Measurements from ENCODE around the gene PDE10A.

PDE10A gene

DNA sequence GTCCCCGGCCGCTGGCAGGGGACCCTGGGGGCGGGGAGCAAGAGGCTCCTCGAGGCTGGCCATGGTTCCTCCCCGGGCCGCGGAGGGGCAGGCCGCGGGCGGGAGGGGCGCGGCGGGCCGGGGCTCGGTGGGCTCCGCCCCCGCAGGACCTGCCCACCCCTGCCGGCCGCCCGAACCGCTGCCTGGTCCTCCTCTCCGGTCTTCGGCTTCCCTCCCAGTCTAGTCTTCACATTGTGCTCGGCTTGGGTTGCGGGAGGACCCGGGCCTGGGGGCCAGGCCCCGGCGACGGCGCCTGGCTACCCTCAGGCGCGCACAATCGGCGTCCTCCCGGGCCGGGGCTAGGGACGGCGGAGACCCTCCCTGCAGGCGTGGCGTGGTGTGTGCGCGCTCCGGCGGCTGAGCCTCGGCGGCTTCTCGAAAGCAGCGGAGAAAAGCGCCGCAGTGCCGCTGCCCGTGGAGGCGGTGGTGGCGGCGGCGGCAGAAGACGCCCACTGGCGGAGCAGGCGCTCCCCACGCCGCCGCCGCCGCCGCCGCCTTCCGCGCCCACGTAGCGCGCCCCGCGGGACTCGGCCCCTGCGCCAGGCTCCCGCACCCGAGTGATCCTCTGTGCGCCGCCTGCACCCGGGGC is at the start of gene PDE10A:
TSS of gene PDE10A (minus strand) at position 493 of the 628 bp plus-strand sequence. CDS start at position 63, 430 bp downstream.
- no peak for DNase-seq (ENCODE audit: low read depth)

DNA sequence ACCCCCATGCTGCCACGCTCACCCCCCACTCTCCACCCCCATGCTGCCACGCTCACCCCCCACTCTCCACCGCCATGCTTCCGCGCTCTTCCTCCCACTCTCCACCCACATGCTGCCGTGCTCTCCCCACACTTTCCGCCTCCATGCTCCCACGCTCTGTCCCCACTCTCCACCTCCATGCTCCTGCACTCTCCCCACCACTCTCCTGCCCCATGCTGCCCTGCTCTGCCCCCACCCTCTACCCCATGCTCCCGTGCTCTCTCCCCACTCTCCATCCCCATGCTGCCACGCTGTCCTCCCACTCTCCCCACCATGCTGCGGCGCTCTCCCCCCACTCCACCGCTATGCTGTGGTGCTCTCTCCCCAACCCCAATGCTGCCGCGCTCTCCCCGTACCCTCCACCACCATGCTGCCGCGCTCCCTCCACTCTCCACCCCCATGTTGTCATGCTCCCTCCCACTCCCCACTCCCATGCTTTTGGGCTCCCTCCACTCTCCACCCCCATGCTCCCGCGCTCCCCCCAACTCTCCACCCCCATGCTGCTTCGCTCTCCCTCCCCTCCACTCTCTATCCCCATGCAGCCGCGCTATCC is 46.0 kb upstream of the PDE10A start:
- DNase-seq (ENCODE audit: low read depth), result no peak

- DNase-seq (ENCODE audit: low read depth), result no peak
Observed at GRCh38 chr6:165707067-165707853, 44.2 kb upstream of the PDE10A start.

DNA sequence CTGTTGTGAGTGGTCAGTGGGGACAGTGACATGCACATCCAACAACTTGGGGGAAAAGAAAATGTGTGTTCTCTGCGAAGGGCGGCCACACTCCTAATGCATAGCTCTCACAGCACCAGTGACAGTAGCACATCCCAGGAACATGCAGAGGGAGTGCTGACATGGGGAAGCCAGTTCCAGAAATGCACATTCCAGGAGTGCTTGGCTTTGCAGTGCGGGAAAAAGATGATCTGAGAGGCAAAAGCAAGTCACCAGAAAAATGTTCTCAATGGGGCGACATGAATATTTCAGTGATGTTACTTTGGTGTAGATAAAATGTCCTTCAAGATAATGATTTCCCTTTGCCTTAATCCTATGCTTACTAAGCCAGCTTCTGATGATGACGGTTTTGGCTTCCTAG is 42.9 kb upstream of the PDE10A start:
- no peak for DNase-seq (ENCODE audit: low read depth)

DNA sequence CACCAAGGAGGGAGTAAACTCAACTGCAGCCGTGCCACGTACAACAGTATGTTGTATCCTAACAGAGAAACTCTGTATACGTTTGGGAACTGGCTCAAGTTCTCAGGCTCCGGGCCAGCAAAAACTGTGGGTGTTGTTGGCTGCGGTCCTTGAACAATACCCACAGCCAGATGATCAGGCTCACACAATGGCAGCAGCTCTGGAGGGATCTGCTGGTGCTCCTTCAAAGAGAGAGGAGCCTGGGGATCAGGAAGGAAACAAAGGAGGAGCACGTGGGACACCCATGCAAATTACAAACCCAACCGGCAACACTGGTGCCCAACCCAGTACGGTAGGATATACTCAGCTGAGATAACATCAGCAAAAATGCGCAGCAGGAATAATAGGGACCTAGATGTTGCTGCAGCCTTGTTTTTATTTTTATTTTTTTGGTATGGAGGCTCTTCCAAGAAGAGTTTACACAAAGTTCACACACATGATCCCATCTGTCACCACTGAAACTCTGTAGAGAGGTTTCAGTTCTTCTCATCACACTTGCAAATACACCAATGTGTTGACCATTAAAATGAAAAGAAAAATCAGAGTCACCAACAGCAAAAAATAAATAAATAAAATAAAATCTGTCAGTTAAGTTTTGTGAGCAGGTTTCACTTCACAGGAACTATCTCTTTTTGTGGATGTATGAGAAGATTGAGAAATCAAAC is 41.2 kb upstream of the PDE10A start:
- DNase-seq (ENCODE audit: low read depth), result no peak

- DNase-seq (ENCODE audit: low read depth), result no peak
Observed at GRCh38 chr6:165702669-165703068, 39.6 kb upstream of the PDE10A start.

- no peak for DNase-seq (ENCODE audit: low read depth)
Observed at GRCh38 chr6:165701564-165702354, 38.7 kb upstream of the PDE10A start.

DNA sequence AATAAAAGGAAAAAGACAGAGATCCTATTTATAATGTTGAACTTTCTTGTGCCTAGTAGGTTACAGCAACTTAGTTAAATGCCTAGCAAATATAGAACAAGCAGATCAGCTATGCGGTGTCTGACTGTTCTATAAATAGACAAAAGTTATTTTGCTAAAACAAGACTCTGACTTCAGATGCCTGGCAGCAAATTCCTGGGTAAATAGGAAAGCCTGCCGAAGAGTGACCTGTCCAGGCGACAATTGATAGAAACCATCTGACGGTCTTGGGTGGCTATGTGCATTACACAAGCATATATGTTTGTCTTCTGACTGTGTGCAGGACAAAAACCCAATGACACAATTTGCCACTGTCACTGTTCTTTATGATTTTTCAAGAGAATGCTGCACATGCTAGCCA is 38.0 kb upstream of the PDE10A start:
- no peak for DNase-seq (ENCODE audit: low read depth)

DNA sequence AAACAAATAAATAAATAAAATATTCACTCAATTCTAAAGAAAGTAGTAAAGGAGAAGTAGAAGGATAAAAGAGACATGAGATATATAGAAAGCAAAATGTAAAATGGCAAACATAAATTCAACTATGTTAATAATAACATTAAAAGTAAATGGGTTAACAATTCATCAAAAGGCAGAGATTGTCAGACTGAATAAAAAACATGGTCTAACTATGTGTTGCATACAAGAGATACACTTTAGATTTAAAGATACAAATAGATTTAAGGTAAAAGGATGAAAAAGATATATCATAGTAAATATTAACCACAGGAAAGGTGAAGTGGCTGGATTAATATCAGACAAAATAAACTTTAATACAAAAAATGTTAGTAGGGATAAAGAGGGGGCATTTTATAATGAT is 35.8 kb upstream of the PDE10A start:
- no peak for DNase-seq (ENCODE audit: low read depth)

DNA sequence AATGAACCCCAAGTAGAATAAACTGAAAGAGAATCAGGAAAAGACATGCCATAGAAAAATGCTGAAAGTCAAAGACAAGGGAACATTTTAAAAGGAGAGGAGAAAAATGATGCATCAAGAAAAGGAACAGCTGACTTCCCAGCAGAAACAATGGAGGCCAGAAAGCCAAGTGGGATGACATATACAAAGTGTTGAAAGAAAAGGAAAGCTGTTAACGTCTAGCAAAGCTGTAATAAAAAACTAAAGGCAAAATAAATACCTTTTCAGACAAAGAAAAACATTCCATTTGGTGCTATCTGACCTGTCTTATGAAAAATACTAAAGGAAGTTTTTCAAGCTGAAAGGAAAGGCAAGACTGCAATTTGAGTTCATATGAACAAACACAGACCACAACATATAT is 34.1 kb upstream of the PDE10A start:
- no peak for DNase-seq (ENCODE audit: low read depth)

GRCh38 chr6:165695722-165696515 is 32.9 kb upstream of the PDE10A start:
- no peak for DNase-seq (ENCODE audit: low read depth)

- no peak for DNase-seq (ENCODE audit: low read depth)
Observed at GRCh38 chr6:165694296-165694695, 31.3 kb upstream of the PDE10A start.

- no peak for DNase-seq (ENCODE audit: low read depth)
Observed at GRCh38 chr6:165692106-165692653, 29.1 kb upstream of the PDE10A start.

DNA sequence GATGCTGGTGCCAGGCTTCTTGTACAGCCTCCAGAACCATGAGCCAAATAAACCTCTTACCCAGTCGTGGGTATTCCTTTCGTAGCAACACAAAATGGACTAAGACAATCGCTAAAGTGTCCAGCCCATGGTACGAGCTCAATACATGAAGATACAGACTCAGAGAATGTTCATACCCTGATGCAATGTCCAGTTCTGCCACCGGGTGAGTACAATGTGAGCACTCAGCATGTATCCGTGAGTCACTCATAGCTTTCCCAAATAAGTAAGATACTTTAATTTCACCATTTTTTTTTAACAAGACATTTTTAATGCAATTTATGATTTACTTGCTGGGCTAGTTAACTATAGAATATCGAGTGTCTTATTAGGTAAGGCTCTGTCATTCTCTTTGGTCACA is 26.7 kb upstream of the PDE10A start:
- DNase-seq (ENCODE audit: low read depth), result no peak

DNA sequence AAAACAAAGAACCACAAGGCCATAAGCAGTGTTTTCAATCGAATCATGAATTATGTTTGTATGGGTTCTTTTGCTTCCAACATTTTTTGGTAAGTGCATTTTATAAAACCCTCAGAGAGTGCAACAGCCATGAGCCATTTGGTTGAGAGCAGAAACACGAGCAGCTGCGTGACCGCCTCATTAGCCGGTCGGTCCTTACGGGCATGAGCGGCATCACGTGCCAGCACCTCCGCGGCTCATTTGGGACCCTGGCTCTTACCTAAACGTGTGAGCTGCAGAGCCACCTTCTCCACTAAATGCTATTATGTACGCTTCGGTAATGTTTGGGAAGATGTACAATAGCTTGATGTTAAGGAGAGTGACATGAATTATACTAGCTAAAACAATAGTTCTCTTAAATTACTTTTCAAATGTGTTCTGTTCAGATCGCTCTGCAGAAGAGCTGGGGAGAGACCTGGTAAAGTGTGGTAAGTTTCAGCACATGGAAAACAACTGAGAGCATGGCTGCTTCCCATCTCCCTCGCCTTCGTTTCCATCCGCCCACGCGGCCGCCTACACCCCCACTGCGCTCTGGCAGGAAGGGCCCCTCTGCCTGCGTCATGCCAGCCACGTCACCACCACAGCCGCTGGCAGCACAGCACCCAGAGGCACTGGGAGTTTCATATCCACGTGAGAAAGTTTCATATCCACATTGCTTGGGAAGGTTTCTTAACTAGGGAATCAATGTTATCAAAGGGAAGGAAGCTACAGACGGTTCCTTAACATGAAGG is 23.7 kb upstream of the PDE10A start:
- DNase-seq (ENCODE audit: low read depth), result no peak

- DNase-seq (ENCODE audit: low read depth), result no peak
Observed at GRCh38 chr6:165685302-165685701, 22.3 kb upstream of the PDE10A start.

DNA sequence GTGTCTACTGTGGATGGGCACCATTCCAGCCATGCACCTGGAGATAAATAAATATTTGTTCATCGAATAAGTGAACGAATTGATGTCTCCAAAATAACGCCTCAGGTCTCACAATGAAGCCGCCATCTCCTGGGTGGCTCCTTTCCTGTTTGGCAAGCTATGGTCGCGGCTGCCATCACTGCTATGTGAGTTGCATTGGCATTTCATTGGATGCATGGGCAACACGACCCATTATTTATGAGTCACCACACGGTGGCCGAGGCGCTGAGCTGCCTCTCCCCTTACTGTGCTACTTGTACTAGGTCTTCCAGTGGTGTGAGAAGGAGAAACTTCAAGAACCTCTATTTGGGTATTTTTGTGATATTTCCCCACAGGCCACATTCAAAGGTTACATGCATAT is 21.3 kb upstream of the PDE10A start:
- no peak for DNase-seq (ENCODE audit: low read depth)

DNA sequence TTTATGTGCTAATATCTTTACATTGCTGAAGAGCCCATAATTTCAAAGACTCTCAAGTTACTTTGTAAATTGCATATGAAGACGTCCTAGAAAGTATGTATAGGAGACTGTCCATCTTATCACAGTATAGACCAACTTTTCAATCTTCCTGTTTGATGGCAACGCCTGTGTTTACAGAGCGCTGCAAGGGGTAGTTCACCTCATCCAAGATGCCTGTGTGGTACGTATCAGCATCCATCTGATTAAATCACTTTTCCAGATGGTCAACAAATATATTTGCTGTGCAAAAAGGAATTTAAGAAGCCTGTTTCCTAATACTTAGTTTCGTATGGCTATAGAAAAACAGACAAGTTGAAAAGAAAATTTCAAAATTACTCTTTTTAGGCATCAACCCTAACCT is 17.9 kb upstream of the PDE10A start:
- DNase-seq (ENCODE audit: low read depth), result no peak

GRCh38 chr6:165679326-165679725 is 16.3 kb upstream of the PDE10A start:
- DNase-seq (ENCODE audit: low read depth), result no peak

GRCh38 chr6:165678904-165679303 is 15.9 kb upstream of the PDE10A start:
- DNase-seq (ENCODE audit: low read depth), result no peak

Data from HS-27A (cell line).